Body of pancreas (tissue), 4 donors: Measurements from ENCODE around the gene SUN3. TPM values are rescaled to one million over a fixed set of nuclear protein-coding genes. Genes with fewer than 3 reads are reported as not detected.

ENCODE experiments used
- ATAC-seq: fragments of 150-250 bp; one replicate; pipeline ENCODE4 v1.9.1; 2016
- DNase-seq, 4 donors: peaks; one replicate each; pipeline ENCODE4 v3.0.0-alpha.2; 2019
- H3K27ac ChIP-seq, 4 donors: fragments of 200-600 bp; sonication (generic); 1 replicate in 3 of 4; 2 replicates in 1 of 4; pipeline versions ENCODE4 v1.5.1 to v1.6.1; 2016 to 2019; ENCODE audit warnings: mild to moderate bottlenecking in 1 of 4, mixed read lengths in 1 of 4, moderate library complexity in 1 of 4
- H3K27me3 ChIP-seq, 2 donors: fragments of 200-600 bp; sonication (generic); one replicate each; pipeline ENCODE4 v1.6.0; 2016; ENCODE audit warnings: mild to moderate bottlenecking in 1 of 2
- H3K36me3 ChIP-seq, 2 donors: fragments of 200-600 bp; sonication (generic); replicated peaks in 1 of 2; 2 replicates each; pipeline ENCODE4 v1.5.1; 2016; ENCODE audit warnings: low read depth in 2 of 2; ENCODE audit not compliant: insufficient read depth in 1 of 2
- H3K4me1 ChIP-seq: fragments of 200-600 bp; sonication (generic); one replicate; pipeline ENCODE4 v1.6.0; 2016
- H3K4me3 ChIP-seq, 2 donors: fragments of 200-600 bp; sonication (generic); 1 replicate in 1 of 2; 2 replicates in 1 of 2; pipeline ENCODE4 v1.5.1; 2016 to 2019
- H3K9me3 ChIP-seq, 3 donors: fragments of 200-600 bp; sonication (generic); 1 replicate in 2 of 3; 2 replicates in 1 of 3; pipeline ENCODE4 v1.5.1; 2016
- CTCF ChIP-seq, 7 experiments: fragments of 450-650 bp in 4 of 7; fragments of 200-600 bp in 3 of 7; sonication (generic) in 3 of 7; IDR thresholded peaks; one replicate each; pipeline ENCODE4 v1.5.1; 2016 to 2019; ENCODE audit warnings: antibody characterized with exemption in 7 of 7
- POLR2A ChIP-seq, 3 donors: fragments of 450-650 bp; IDR thresholded peaks; one replicate each; pipeline ENCODE4 v1.6.1; 2016; ENCODE audit warnings: antibody characterized with exemption in 3 of 3, mild to moderate bottlenecking in 2 of 3
- WGBS, 2 donors: methylation state at CpG; one replicate each; pipeline ENCODE4 v1.1.5; 2017; 5-methylcytosine and 5-hydroxymethylcytosine counted together
- intact Hi-C: fragments of 100-400 bp; cut with DNase I; formaldehyde crosslinking; loops from one replicate; pipeline ENCODE4 v1.15.1; 2023
- total RNA-seq, 2 donors: library from RNA; depleted of rRNA; stranded (reverse); fragments of >200 nt; gene quantifications; one replicate each; pipeline ENCODE4 v1.1.0, GENCODE V29; 2016

The SUN3 gene
- total RNA-seq, 2 donors from 2014 or later: not detected

- no peaks in the 10 kb centered on the region for H3K4me1 ChIP-seq
- peaks cover 0 to 36% of the 10 kb centered on the region in 2 donors for H3K36me3 ChIP-seq
- H3K27me3 ChIP-seq: no peaks in the 10 kb centered on the region
- no peak overlapping the region for H3K4me3 ChIP-seq
- ATAC-seq (no peak), DNase-seq (no peak)
- intact Hi-C loops: no loop called here
- TF ChIP-seq CTCF (IDR thresholded peaks at IDR 0.05): no peak
- no peak for TF ChIP-seq POLR2A (IDR thresholded peaks at IDR 0.05)
- H3K9me3 ChIP-seq: peaks cover 0 to 3% (median 0%) of the 10 kb centered on the region in 3 donors
- no peak overlapping the region for H3K27ac ChIP-seq
- WGBS, 2 donors: 89% methylated on average over 5 of the region's 5 CpGs
Measured at GRCh38 chr7:47967123-47967522, 61.8 kb downstream of the SUN3 start.

- intact Hi-C loops: no loop called here
- no peak for ATAC-seq
- Histone ChIP-seq H3K27me3 (no peaks in the 10 kb centered on the region), H3K4me1 (no peaks in the 10 kb centered on the region), H3K4me3 (no peak overlapping the region), H3K36me3 (peaks cover 0 to 40% of the 10 kb centered on the region in 2 donors), H3K27ac (no peak overlapping the region), H3K9me3 (peaks cover 0 to 3% (median 0%) of the 10 kb centered on the region in 3 donors)
- TF ChIP-seq CTCF (IDR thresholded peaks at IDR 0.05) (no peak), POLR2A (IDR thresholded peaks at IDR 0.05) (no peak)
- 80 to 92% methylated on average over 4 to 5 of the region's 5 CpGs for WGBS, 2 donors
- DNase-seq: no peak
Measured at GRCh38 chr7:47965456-47965855, 63.5 kb downstream of the SUN3 start.

GRCh38 chr7:47962262-47962661 is 66.6 kb downstream of the SUN3 start:
- H3K27ac ChIP-seq: no peak overlapping the region
- peaks cover 0 to 35% of the 10 kb centered on the region in 2 donors for H3K36me3 ChIP-seq
- intact Hi-C loops: no loop called here
- H3K9me3 ChIP-seq: no peaks in the 10 kb centered on the region
- H3K27me3 ChIP-seq: no peaks in the 10 kb centered on the region
- H3K4me1 ChIP-seq: no peaks in the 10 kb centered on the region
- TF ChIP-seq POLR2A (IDR thresholded peaks at IDR 0.05): no peak
- no peak for TF ChIP-seq CTCF (IDR thresholded peaks at IDR 0.05)
- ATAC-seq (no peak), DNase-seq (no peak)
- WGBS, 2 donors: 92 to 93% methylated on average over 3 of the region's 3 CpGs
- no peak overlapping the region for H3K4me3 ChIP-seq

- 72 to 74% methylated on average over 6 of the region's 6 CpGs for WGBS, 2 donors
- Histone ChIP-seq H3K4me3 (no peak overlapping the region), H3K9me3 (no peaks in the 10 kb centered on the region), H3K4me1 (no peaks in the 10 kb centered on the region), H3K36me3 (peaks cover 0 to 8% of the 10 kb centered on the region in 2 donors), H3K27me3 (no peaks in the 10 kb centered on the region), H3K27ac (no peak overlapping the region)
- TF ChIP-seq POLR2A (IDR thresholded peaks at IDR 0.05) (no peak), CTCF (IDR thresholded peaks at IDR 0.05) (no peak)
- no peak for DNase-seq
- intact Hi-C loops: no loop called here
- no peak for ATAC-seq
Measured at GRCh38 chr7:47957156-47957555, 71.8 kb downstream of the SUN3 start.

- Histone ChIP-seq H3K27me3 (no peaks in the 10 kb centered on the region), H3K27ac (no peak overlapping the region), H3K9me3 (no peaks in the 10 kb centered on the region), H3K4me1 (no peaks in the 10 kb centered on the region), H3K36me3 (peaks cover 0 to 3% of the 10 kb centered on the region in 2 donors), H3K4me3 (no peak overlapping the region)
- no peak for ATAC-seq
- intact Hi-C loops: no loop called here
- TF ChIP-seq CTCF (IDR thresholded peaks at IDR 0.05) (no peak), POLR2A (IDR thresholded peaks at IDR 0.05) (no peak)
- no peak for DNase-seq
- 85 to 88% methylated on average over 6 of the region's 6 CpGs for WGBS, 2 donors
Measured at GRCh38 chr7:47956220-47956619, 72.7 kb downstream of the SUN3 start.
